ENCODE data around the gene ALG12.

ALG12 gene

DNA sequence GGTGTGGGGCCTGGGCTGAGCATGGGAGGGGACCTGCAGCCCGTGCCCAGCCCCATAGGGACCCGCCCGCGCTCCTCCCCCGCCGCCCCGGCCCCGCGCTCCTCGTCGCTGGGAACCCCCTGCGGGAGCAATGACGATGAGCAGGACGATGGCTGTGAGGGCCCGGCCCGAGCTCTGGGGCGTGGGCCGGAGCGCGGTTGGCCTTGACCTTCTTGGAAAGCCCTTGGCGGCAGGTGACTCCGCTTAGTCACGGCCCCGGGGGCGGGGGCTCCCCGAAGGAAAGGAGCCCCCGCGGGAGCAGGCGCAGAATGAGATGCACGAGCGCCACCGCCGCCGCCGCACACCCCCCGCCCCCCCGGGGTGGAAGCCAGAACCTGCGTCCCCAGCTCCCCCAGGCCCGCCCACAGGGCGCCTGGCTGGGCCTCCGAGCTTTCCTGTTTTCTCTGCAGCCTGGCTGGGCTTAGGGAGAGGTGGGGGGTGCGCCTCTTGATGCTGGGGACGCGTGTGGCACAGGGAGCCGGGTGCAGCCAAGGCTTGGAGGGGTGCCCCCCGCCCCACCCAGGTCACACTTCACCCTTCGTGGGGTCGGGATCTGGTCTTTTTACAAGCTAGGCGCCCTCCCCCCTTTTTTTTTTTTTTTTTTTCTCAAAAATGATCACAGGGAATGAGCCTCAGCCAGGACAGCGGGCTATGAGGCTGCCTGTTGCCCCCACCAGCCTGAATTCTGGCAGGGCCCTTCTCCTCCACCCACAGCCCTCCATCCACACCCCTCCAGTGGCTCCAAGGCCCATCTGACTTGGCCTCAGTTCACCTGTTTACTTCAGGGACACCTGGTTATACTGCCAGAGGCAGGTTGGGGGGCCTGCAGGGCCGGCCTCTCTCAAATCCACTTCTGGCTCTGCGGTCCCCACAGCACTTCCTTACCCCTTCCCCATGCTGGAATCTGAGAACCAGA, 18.1 kb upstream of the ALG12 start:
- peak overlapping the region; percentile 39 for H3K4me2 ChIP-seq
- H2AFZ ChIP-seq (ENCODE audit: low read depth): no peak overlapping the region
- peak overlapping the region; percentile 83 for H3K27ac ChIP-seq
- no peaks in the 10 kb centered on the region for H3K79me2 ChIP-seq (ENCODE audit: insufficient read depth, low read depth)
- no peaks in the 10 kb centered on the region for H4K20me1 ChIP-seq (ENCODE audit: insufficient read depth)
- H3K4me3 ChIP-seq (IDR thresholded peaks at IDR 0.05; ENCODE audit: insufficient read depth, low read depth, low read length): no peak overlapping the region
- H3K27me3 ChIP-seq (ENCODE audit: insufficient read depth, low read depth): no peaks in the 10 kb centered on the region
- H3K36me3 ChIP-seq (ENCODE audit: insufficient read depth): no peaks in the 10 kb centered on the region
- TF ChIP-seq CTCF (conservative IDR thresholded peaks at IDR 0.05; ENCODE audit: low read depth, low read length): no peak
- peaks cover 27% of the 10 kb centered on the region for H3K4me1 ChIP-seq (ENCODE audit: low read depth, poor library complexity, severe bottlenecking)
- H3K9ac ChIP-seq: peak overlapping the region; percentile 61

- Histone ChIP-seq H3K36me3 (ENCODE audit: insufficient read depth) (no peaks in the 10 kb centered on the region), H3K79me2 (ENCODE audit: insufficient read depth, low read depth) (no peaks in the 10 kb centered on the region), H3K27ac (no peak overlapping the region), H3K4me3 (IDR thresholded peaks at IDR 0.05; ENCODE audit: insufficient read depth, low read depth, low read length) (no peak overlapping the region), H3K27me3 (ENCODE audit: insufficient read depth, low read depth) (no peaks in the 10 kb centered on the region), H3K9ac (no peak overlapping the region), H4K20me1 (ENCODE audit: insufficient read depth) (no peaks in the 10 kb centered on the region), H3K4me2 (no peak overlapping the region), H2AFZ (ENCODE audit: low read depth) (no peak overlapping the region), H3K4me1 (ENCODE audit: low read depth, poor library complexity, severe bottlenecking) (peaks cover 35% of the 10 kb centered on the region)
- TF ChIP-seq CTCF (conservative IDR thresholded peaks at IDR 0.05; ENCODE audit: low read depth, low read length): no peak
Measured at GRCh38 chr22:49935561-49935960, 17.3 kb upstream of the ALG12 start.

DNA sequence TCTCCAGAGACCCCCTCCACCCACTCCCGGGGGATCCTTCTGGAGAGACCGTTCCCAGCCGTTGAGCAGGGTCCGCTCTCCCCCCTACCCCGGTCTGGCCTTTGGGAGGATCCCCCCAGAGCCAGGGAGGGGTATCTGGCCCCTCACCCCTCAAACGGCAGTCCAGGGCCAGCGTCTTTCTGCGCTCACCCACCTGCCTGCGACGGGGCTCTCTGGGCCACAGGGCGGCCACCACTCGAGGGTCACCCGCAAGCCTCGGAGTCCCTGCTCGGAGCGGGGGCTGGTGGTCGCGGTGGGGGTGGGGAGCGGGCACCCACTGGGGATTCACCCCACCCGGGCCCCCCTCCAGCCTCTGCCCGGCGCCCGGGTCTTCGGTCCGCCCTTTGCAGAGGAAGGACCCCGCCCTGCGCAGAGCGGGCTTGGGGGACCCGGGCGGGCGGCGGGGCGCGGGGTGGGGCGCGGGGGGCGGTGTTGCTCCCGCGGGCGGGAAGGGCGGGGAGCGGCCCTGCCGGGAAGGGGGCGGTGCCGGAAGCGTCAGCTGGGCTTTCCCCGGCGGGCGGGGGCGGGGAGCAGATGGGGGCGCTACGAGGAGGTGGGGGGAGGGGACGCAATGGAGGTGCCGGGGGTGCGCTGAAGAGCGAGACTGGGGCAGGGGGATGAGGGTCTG, 16.8 kb upstream of the ALG12 start:
- Histone ChIP-seq H2AFZ (ENCODE audit: low read depth) (no peak overlapping the region), H3K27ac (peak overlapping the region; percentile 55), H3K4me3 (IDR thresholded peaks at IDR 0.05; ENCODE audit: insufficient read depth, low read depth, low read length) (no peak overlapping the region), H3K27me3 (ENCODE audit: insufficient read depth, low read depth) (no peaks in the 10 kb centered on the region), H3K4me2 (peak overlapping the region; percentile 68), H4K20me1 (ENCODE audit: insufficient read depth) (no peaks in the 10 kb centered on the region), H3K79me2 (ENCODE audit: insufficient read depth, low read depth) (no peaks in the 10 kb centered on the region), H3K4me1 (ENCODE audit: low read depth, poor library complexity, severe bottlenecking) (peaks cover 35% of the 10 kb centered on the region), H3K36me3 (ENCODE audit: insufficient read depth) (no peaks in the 10 kb centered on the region), H3K9ac (peak overlapping the region; percentile 59)
- no peak for TF ChIP-seq CTCF (conservative IDR thresholded peaks at IDR 0.05; ENCODE audit: low read depth, low read length)

DNA sequence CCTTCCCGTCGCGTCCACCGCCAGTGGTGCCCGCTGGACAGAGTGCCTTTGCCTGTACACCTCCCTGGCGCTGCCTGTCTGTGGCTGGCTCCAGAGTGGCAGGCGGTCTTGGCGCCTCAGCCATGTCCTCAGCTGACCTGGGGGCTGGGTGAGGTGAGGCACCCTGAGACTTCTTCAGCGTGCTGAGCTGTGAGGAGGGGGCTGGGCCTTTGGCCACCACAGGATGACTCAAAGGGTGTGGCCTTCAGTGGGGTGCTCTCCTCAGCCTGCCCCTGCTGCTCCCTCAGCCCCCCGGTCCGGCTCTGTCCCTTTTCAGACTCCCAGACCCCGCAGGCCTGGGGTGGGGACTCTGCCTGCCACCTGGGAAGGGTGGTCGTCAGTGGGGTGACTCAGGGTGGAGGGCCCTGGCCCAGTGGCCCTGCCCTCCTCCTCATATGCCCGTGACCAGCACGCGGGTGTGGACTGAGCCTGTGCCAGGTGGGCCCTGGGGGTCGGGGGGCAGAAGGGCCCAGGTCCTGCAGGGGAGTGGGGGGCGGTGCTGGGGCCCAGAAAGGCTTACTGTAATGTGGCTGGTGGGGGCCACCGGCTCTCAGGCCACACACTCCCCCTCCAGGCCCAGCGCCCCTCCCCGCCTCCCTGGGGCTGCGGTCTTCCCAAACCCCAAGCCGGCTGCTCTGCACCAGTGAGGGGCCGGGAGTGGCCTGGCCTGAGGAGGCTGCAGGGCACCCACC, 16.1 kb upstream of the ALG12 start:
- Histone ChIP-seq H3K4me2 (peak overlapping the region; percentile 68), H3K4me3 (IDR thresholded peaks at IDR 0.05; ENCODE audit: insufficient read depth, low read depth, low read length) (no peak overlapping the region), H2AFZ (ENCODE audit: low read depth) (no peak overlapping the region), H3K36me3 (ENCODE audit: insufficient read depth) (no peaks in the 10 kb centered on the region), H3K27me3 (ENCODE audit: insufficient read depth, low read depth) (no peaks in the 10 kb centered on the region), H4K20me1 (ENCODE audit: insufficient read depth) (no peaks in the 10 kb centered on the region), H3K9ac (peak overlapping the region; percentile 59), H3K79me2 (ENCODE audit: insufficient read depth, low read depth) (no peaks in the 10 kb centered on the region), H3K27ac (peak overlapping the region; percentile 55), H3K4me1 (ENCODE audit: low read depth, poor library complexity, severe bottlenecking) (peaks cover 38% of the 10 kb centered on the region)
- no peak for TF ChIP-seq CTCF (conservative IDR thresholded peaks at IDR 0.05; ENCODE audit: low read depth, low read length)
